Stomach (tissue), 9 donors: ENCODE data around the gene CARD19. TPM values are rescaled to one million over a fixed set of nuclear protein-coding genes. Genes with fewer than 3 reads are reported as not detected.

Experiments
- DNase-seq, 2 donors: peaks; one replicate each; pipeline versions ENCODE4 v3.0.0 to v3.0.0-alpha.2; 2013 to 2019
- H3K27ac ChIP-seq, 5 donors: fragments of 200-600 bp in 4 of 5; sonication (generic) in 4 of 5; one replicate each; pipeline ENCODE4 v1.5.1; 2013 to 2019; ENCODE audit warnings: mild to moderate bottlenecking in 1 of 5, moderate library complexity in 1 of 5
- H3K27me3 ChIP-seq, 3 donors: fragments of 200-600 bp; sonication (generic); one replicate each; pipeline ENCODE4 v1.5.1; 2017 to 2019; ENCODE audit warnings: mixed run types in 1 of 3
- H3K36me3 ChIP-seq, 4 donors: fragments of 200-600 bp; sonication (generic); 1 replicate in 3 of 4; 2 replicates in 1 of 4; pipeline ENCODE4 v1.5.1; 2016 to 2019
- H3K4me1 ChIP-seq, 4 donors: fragments of 200-600 bp; sonication (generic); one replicate each; pipeline ENCODE4 v1.5.1; 2016 to 2019
- H3K4me3 ChIP-seq, 4 donors: fragments of 200-600 bp; sonication (generic) in 3 of 4; one replicate each; pipeline ENCODE4 v1.5.1; 2016 to 2019; ENCODE audit warnings: mild to moderate bottlenecking in 1 of 4
- H3K9me3 ChIP-seq, 4 donors: fragments of 200-600 bp; sonication (generic); one replicate each; pipeline ENCODE4 v1.5.1; 2016 to 2019
- EP300 ChIP-seq: sonication (generic); formaldehyde crosslinking; IDR thresholded peaks from one replicate; pipeline ENCODE4 v1.6.1; 2017; ENCODE audit warnings: antibody characterized with exemption
- POLR2A ChIP-seq, 4 donors: fragments of 450-650 bp; IDR thresholded peaks; one replicate each; pipeline ENCODE4 v1.6.1; 2016; ENCODE audit warnings: antibody characterized with exemption in 4 of 4, control low read depth in 2 of 4, mild to moderate bottlenecking in 1 of 4, moderate library complexity in 1 of 4
- POLR2AphosphoS5 ChIP-seq, 3 donors: sonication (generic); formaldehyde crosslinking; IDR thresholded peaks; one replicate each; pipeline ENCODE4 v1.6.1; 2016; ENCODE audit warnings: antibody characterized with exemption in 3 of 3
- WGBS, 5 donors: extraction: QIAGEN DNeasy Blood & Tissue Kit in 3 of 5; methylation state at CpG; one replicate each; pipeline versions ENCODE4 v1.1.5 to v1.1.7; 2013 to 2018; 5-methylcytosine and 5-hydroxymethylcytosine counted together
- intact Hi-C: fragments of 100-400 bp; cut with DNase I; formaldehyde crosslinking; loops from one replicate; pipeline ENCODE4 v1.15.1; 2023; ENCODE audit warnings: low total_unique reads
- polyA plus RNA-seq, 3 donors: library from polyadenylated mRNA; stranded (reverse); fragments of 200-250 nt; gene quantifications; one replicate each; pipeline ENCODE4 v1.2.3, GENCODE V29; 2013
- total RNA-seq, 5 donors: library from RNA; depleted of rRNA; stranded (reverse); fragments of >200 nt; gene quantifications; one replicate each; pipeline versions ENCODE4 v1.1.0 to v1.2.3, GENCODE V29; 2014 to 2016
- TF ChIP-seq, protein P1 (sequence below), 7 experiments: fragments of 450-650 bp in 4 of 7; fragments of 200-600 bp in 3 of 7; sonication (generic) in 3 of 7; IDR thresholded peaks; one replicate each; pipeline ENCODE4 v1.5.1; 2016 to 2019; ENCODE audit warnings: antibody characterized with exemption in 7 of 7, control low read depth in 2 of 7, mild to moderate bottlenecking in 1 of 7
- donor health status: healthy with polysubstance abuse.
- donor health status: Bipolar disorder and iron deficiency.
- donor health status: healthy.

Gene CARD19
- total and polyA plus RNA-seq, 8 donors: 14.3 to 95.1 (median 45.6) TPM

DNA sequence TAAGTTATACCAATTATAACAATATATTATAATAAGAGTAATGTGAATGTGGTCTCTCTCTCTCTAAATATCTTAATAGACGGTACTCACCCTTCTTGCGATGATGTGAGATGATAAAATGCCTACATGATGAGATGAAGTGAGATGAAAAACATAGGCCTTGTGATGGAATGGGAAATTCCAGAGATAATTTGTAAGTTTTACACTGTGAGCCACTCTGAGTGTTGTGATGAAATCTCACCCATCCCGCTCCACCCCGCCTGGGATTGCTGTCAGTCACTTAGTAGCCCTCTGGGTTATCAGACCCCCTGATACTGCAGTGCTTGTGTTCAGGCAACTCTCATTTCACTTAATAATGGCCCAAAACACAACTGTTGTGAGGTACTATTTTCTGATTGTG lies 27.1 kb upstream of the CARD19 start:
- Histone ChIP-seq H3K27ac (no peak overlapping the region), H3K9me3 (no peaks in the 10 kb centered on the region), H3K4me3 (no peak overlapping the region), H3K27me3 (no peaks in the 10 kb centered on the region), H3K36me3 (no peaks in the 10 kb centered on the region), H3K4me1 (peaks cover 10 to 35% (median 15%) of the 10 kb centered on the region in 4 donors)
- WGBS, 5 donors: 90 to 98% (median 95%) methylated on average over 4 of the region's 4 CpGs
- TF ChIP-seq POLR2A (IDR thresholded peaks at IDR 0.05) (no peak), POLR2AphosphoS5 (IDR thresholded peaks at IDR 0.05) (no peak), EP300 (no peak)
- TF ChIP-seq, protein P1, sequence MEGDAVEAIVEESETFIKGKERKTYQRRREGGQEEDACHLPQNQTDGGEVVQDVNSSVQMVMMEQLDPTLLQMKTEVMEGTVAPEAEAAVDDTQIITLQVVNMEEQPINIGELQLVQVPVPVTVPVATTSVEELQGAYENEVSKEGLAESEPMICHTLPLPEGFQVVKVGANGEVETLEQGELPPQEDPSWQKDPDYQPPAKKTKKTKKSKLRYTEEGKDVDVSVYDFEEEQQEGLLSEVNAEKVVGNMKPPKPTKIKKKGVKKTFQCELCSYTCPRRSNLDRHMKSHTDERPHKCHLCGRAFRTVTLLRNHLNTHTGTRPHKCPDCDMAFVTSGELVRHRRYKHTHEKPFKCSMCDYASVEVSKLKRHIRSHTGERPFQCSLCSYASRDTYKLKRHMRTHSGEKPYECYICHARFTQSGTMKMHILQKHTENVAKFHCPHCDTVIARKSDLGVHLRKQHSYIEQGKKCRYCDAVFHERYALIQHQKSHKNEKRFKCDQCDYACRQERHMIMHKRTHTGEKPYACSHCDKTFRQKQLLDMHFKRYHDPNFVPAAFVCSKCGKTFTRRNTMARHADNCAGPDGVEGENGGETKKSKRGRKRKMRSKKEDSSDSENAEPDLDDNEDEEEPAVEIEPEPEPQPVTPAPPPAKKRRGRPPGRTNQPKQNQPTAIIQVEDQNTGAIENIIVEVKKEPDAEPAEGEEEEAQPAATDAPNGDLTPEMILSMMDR (IDR thresholded peaks at IDR 0.05): no peak
- intact Hi-C loops: no loop called here
- DNase-seq: no peak

DNA sequence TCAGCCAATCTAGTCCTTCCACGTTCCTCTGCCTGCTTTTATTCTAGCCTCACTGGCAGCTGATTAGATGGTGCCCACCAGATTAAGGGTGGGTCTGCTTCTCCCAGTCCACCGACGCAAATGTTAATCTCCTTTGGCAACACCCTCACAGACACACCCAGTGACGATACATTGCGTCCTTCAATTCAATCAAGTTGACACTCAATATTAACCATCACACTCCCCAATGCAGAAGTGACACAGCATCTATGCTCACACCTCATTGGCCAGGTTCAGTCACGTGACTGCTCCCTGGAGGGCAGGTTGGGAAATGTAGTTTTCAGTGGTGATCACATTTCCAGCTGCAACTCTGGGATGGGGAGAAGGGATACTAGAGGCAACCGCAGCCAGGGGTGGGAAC lies 24.6 kb upstream of the CARD19 start:
- Histone ChIP-seq H3K27ac (peak overlapping the region in 1 of 5 donors; percentile 50), H3K27me3 (no peaks in the 10 kb centered on the region), H3K9me3 (no peaks in the 10 kb centered on the region), H3K4me3 (no peak overlapping the region), H3K4me1 (peaks cover 10 to 25% (median 15%) of the 10 kb centered on the region in 4 donors), H3K36me3 (no peaks in the 10 kb centered on the region)
- peak in 1 of 2 donors; percentile 48 for DNase-seq
- TF ChIP-seq EP300: no peak
- no peak for TF ChIP-seq POLR2AphosphoS5 (IDR thresholded peaks at IDR 0.05)
- TF ChIP-seq, protein P1 (IDR thresholded peaks at IDR 0.05): no peak
- TF ChIP-seq POLR2A (IDR thresholded peaks at IDR 0.05): no peak
- 61 to 74% (median 64%) methylated on average over 7 of the region's 7 CpGs for WGBS, 5 donors
- intact Hi-C loops: no loop called here

DNA sequence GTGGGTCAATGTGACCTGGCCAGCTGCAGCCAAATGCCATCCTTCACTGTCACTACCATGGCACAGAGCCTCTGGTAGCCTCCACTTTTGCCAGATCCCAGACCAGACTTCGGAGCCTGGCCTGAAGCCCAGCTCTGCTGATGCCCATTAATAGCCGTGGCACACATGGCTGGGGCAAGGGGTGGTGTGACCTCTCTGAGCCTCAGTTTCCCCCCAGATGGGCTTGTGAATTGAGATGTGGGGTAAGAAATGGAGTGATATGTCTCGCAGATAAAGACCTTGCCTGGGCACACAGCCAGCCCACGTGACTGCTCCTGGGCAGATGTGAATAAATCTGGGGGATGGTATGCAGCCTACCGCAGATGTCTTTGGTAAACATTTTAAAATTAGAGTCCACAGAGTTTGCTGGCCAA lies 23.6 kb upstream of the CARD19 start:
- Histone ChIP-seq H3K27ac (peak overlapping the region in 2 of 5 donors; percentile 2 to 50), H3K4me3 (no peak overlapping the region), H3K36me3 (no peaks in the 10 kb centered on the region), H3K9me3 (no peaks in the 10 kb centered on the region), H3K4me1 (peaks cover 10 to 25% (median 15%) of the 10 kb centered on the region in 4 donors), H3K27me3 (no peaks in the 10 kb centered on the region)
- whole genome bisulfite sequencing, 5 donors: 13 to 32% (median 21%) methylated on average over 4 to 5 of the region's 5 CpGs
- intact Hi-C loops: no loop called here
- no peak for TF ChIP-seq EP300
- no peak for TF ChIP-seq POLR2AphosphoS5 (IDR thresholded peaks at IDR 0.05)
- TF ChIP-seq, protein P1 (IDR thresholded peaks at IDR 0.05): no peak
- no peak for TF ChIP-seq POLR2A (IDR thresholded peaks at IDR 0.05)
- peak in 1 of 2 donors; percentile 74 for DNase-seq

DNA sequence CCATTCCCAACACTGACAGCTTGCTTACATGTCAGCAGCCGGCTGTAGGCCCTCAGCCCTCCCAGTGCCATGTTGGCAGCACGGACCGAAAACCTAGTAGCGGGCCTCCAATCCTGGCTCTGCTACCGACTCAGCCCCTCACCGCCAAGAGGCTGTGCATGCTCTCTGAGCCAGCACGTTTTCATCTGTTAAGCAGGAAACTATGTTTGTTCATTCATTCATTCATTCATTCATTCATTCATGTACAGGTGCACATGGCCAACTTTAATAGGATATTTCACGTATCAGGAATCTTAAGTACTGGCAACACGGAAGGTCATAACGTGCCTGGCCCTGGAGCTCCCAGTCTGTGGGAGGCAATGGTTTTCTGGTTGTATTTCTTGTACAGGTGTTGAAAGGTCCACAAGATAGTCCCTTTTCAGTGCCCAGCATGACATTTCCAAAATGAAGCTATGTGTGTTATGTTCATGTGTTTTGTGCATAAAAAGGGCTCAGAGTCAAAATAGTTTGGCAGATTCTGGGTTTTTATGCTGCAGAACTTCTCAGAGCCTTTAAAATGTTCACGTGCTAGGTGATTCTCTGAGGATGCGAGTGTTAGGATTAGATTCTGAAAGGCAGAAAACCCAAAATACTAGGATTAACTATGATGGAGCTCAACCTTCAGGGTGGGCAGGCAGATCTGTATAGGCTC lies 19.8 kb upstream of the CARD19 start:
- TF ChIP-seq, protein P1 (IDR thresholded peaks at IDR 0.05): no peak
- TF ChIP-seq POLR2AphosphoS5 (IDR thresholded peaks at IDR 0.05) (no peak), POLR2A (IDR thresholded peaks at IDR 0.05) (no peak), EP300 (no peak)
- no peaks in the 10 kb centered on the region for H3K36me3 ChIP-seq
- H3K4me1 ChIP-seq: peaks cover 10 to 24% (median 15%) of the 10 kb centered on the region in 4 donors
- no peak for DNase-seq
- H3K27me3 ChIP-seq: no peaks in the 10 kb centered on the region
- WGBS, 5 donors: 91 to 96% (median 93%) methylated on average over 11 to 12 of the region's 12 CpGs
- no peak overlapping the region for H3K4me3 ChIP-seq
- no peak overlapping the region for H3K27ac ChIP-seq
- H3K9me3 ChIP-seq: no peaks in the 10 kb centered on the region
- intact Hi-C loops: no loop called here
